Liver (tissue), 9 donors: ENCODE measurements around the gene MOB3C. TPM values are rescaled to one million over a fixed set of nuclear protein-coding genes. Genes with fewer than 3 reads are reported as not detected.

ENCODE experiments used
- DNase-seq: peaks from one replicate; pipeline ENCODE4 v3.0.0-alpha.2; 2017; ENCODE audit warnings: low spot score
- H3K27ac ChIP-seq, 2 donors: one replicate each; pipeline ENCODE4 v1.7.0; 2013; ENCODE audit warnings: inconsistent platforms in 2 of 2, low read length in 2 of 2, control low read depth in 1 of 2, low read depth in 1 of 2, mild to moderate bottlenecking in 1 of 2
- H3K27me3 ChIP-seq, 4 donors: one replicate each; pipeline versions ENCODE4 v1.6.1 to v1.7.0; 2013; ENCODE audit warnings: low read length in 3 of 4, inconsistent platforms in 1 of 4, mild to moderate bottlenecking in 1 of 4, moderate library complexity in 1 of 4; ENCODE audit not compliant: control insufficient read depth in 4 of 4, insufficient read depth in 4 of 4
- H3K36me3 ChIP-seq, 4 donors: one replicate each; pipeline versions ENCODE4 v1.6.1 to v1.7.0; 2013; ENCODE audit warnings: low read length in 3 of 4, mild to moderate bottlenecking in 3 of 4, low read depth in 1 of 4, moderate library complexity in 1 of 4; ENCODE audit not compliant: control insufficient read depth in 4 of 4, insufficient read depth in 3 of 4
- H3K4me1 ChIP-seq, 4 donors: one replicate each; pipeline versions ENCODE4 v1.6.1 to v1.7.0; 2013; ENCODE audit warnings: low read length in 3 of 4, mild to moderate bottlenecking in 3 of 4, moderate library complexity in 1 of 4; ENCODE audit not compliant: control insufficient read depth in 4 of 4, insufficient read depth in 4 of 4
- H3K4me3 ChIP-seq, 3 donors: one replicate each; pipeline versions ENCODE4 v1.6.1 to v1.7.0; 2013; ENCODE audit warnings: low read length in 3 of 3, control low read depth in 1 of 3, low read depth in 1 of 3, mild to moderate bottlenecking in 1 of 3
- H3K9ac ChIP-seq, 2 donors: one replicate each; pipeline ENCODE4 v1.7.0; 2013; ENCODE audit warnings: low read length in 2 of 2, mild to moderate bottlenecking in 2 of 2, moderate library complexity in 2 of 2, control low read depth in 1 of 2, low read depth in 1 of 2
- H3K9me3 ChIP-seq, 4 donors: one replicate each; pipeline versions ENCODE4 v1.6.1 to v1.7.0; 2013; ENCODE audit warnings: low read length in 3 of 4; ENCODE audit not compliant: control insufficient read depth in 4 of 4
- ATF3 ChIP-seq: IDR thresholded peaks from 2 replicates; pipeline ENCODE4 v1.6.1; 2016; ENCODE audit warnings: antibody characterized with exemption
- EGR1 ChIP-seq, 2 donors: IDR thresholded peaks; 2 replicates each; pipeline ENCODE4 v1.6.1; 2016 to 2018; ENCODE audit warnings: antibody characterized with exemption in 2 of 2, low read depth in 2 of 2
- FOXA1 ChIP-seq: IDR thresholded peaks from 2 replicates; pipeline ENCODE4 v1.6.1; 2016; ENCODE audit warnings: antibody characterized with exemption
- FOXA2 ChIP-seq: IDR thresholded peaks from 2 replicates; pipeline ENCODE4 v1.6.1; 2016; ENCODE audit warnings: antibody characterized with exemption
- GABPA ChIP-seq, 2 donors: IDR thresholded peaks in 1 of 2; conservative IDR thresholded peaks in 1 of 2; 2 replicates each; pipeline ENCODE4 v1.6.1; 2016; ENCODE audit warnings: antibody characterized with exemption in 2 of 2, mild to moderate bottlenecking in 1 of 2, moderate library complexity in 1 of 2
- HNF4A ChIP-seq, 2 donors: conservative IDR thresholded peaks; 2 replicates each; pipeline ENCODE4 v1.6.1; 2016; ENCODE audit warnings: antibody characterized with exemption in 2 of 2, mild to moderate bottlenecking in 2 of 2
- HNF4G ChIP-seq: IDR thresholded peaks from 2 replicates; pipeline ENCODE4 v1.6.1; 2016; ENCODE audit warnings: antibody characterized with exemption
- JUND ChIP-seq, 2 donors: IDR thresholded peaks; 2 replicates each; pipeline ENCODE4 v1.6.1; 2016; ENCODE audit warnings: antibody characterized with exemption in 2 of 2
- RAD21 ChIP-seq, 2 donors: IDR thresholded peaks; 2 replicates each; pipeline ENCODE4 v1.6.1; 2016; ENCODE audit warnings: antibody characterized with exemption in 2 of 2, mild to moderate bottlenecking in 2 of 2
- REST ChIP-seq: IDR thresholded peaks from 2 replicates; pipeline ENCODE4 v1.6.1; 2016; ENCODE audit warnings: antibody characterized with exemption, mild to moderate bottlenecking
- RXRA ChIP-seq, 2 donors: IDR thresholded peaks; 2 replicates each; pipeline ENCODE4 v1.6.1; 2017 to 2018; ENCODE audit warnings: antibody characterized with exemption in 2 of 2, mild to moderate bottlenecking in 1 of 2
- SP1 ChIP-seq: IDR thresholded peaks from 2 replicates; pipeline ENCODE4 v1.6.1; 2018; ENCODE audit warnings: antibody characterized with exemption, mild to moderate bottlenecking
- TAF1 ChIP-seq: conservative IDR thresholded peaks from 2 replicates; pipeline ENCODE4 v1.6.1; 2016; ENCODE audit warnings: antibody characterized with exemption, mild to moderate bottlenecking
- YY1 ChIP-seq: IDR thresholded peaks from 2 replicates; pipeline ENCODE4 v1.6.1; 2016; ENCODE audit warnings: antibody characterized with exemption, mild to moderate bottlenecking
- ZBTB33 ChIP-seq: IDR thresholded peaks from 2 replicates; pipeline ENCODE4 v1.6.1; 2016; ENCODE audit warnings: antibody characterized with exemption
- WGBS: extraction: QIAGEN DNeasy Blood & Tissue Kit; methylation state at CpG from one replicate; pipeline ENCODE4 v1.1.7; 2013; 5-methylcytosine and 5-hydroxymethylcytosine counted together
- polyA plus RNA-seq, 2 donors: library from polyadenylated mRNA; stranded (reverse) in 1 of 2; unstranded in 1 of 2; fragments of 200-250 nt in 1 of 2; fragments of >200 nt in 1 of 2; fragmentation: Nextera tagmentation in 1 of 2; extraction: Ambion mirVana in 1 of 2; gene quantifications; one replicate each; pipeline versions ENCODE4 v1.2.1 to v1.2.3, GENCODE V29; 2013 to 2015
- total RNA-seq, 2 donors: library from RNA; depleted of rRNA; stranded (reverse); fragments of >200 nt; gene quantifications; one replicate each; pipeline ENCODE4 v1.2.3, GENCODE V29; 2014
- TF ChIP-seq, protein P1 (sequence below): IDR thresholded peaks from 2 replicates; pipeline ENCODE4 v1.6.1; 2016; ENCODE audit warnings: antibody characterized with exemption
- donor health status: healthy.
- donor health status: healthy.
- donor health status: healthy.
- donor health status: healthy.
- donor health status: healthy.

Gene MOB3C
- total and polyA plus RNA-seq, 4 donors = 2.3 to 7.9 (median 5.4) TPM

GRCh38 chr1:46635205-46635604 is 18.6 kb upstream of the MOB3C start (continued):
- TF ChIP-seq REST (no peak), HNF4A (conservative IDR thresholded peaks at IDR 0.05) (no peak), RXRA (IDR thresholded peaks at IDR 0.05) (no peak), ATF3 (no peak), HNF4G (no peak), YY1 (no peak)

DNA sequence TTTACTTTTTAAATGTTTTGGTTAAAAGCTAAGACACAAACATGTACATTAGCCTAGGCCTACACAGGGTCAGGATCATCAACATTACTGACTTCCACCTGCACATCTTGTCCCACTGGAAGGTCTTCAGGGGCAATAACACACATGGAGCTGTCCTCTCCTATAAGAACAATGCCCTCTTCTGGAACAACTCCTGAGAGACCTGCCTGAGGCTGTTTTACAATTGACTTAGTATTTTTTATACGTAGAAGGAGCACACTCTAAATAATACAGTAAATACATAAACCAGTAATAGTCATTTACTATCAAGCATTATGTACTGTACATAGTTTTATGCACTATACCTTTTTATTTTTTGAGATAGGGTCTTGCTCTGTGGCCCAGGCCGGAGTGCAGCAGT is 14.1 kb upstream of the MOB3C start:
- no peaks in the 10 kb centered on the region for H3K27me3 ChIP-seq
- no peak overlapping the region for H3K27ac ChIP-seq
- H3K4me1 ChIP-seq = no peaks in the 10 kb centered on the region
- no peak for DNase-seq
- H3K36me3 ChIP-seq = peaks cover 0 to 39% (median 24%) of the 10 kb centered on the region in 4 donors
- no peak overlapping the region for H3K4me3 ChIP-seq
- H3K9ac ChIP-seq = no peak overlapping the region
- no peaks in the 10 kb centered on the region for H3K9me3 ChIP-seq
- TF ChIP-seq HNF4G = no peak
- TF ChIP-seq, protein P1, sequence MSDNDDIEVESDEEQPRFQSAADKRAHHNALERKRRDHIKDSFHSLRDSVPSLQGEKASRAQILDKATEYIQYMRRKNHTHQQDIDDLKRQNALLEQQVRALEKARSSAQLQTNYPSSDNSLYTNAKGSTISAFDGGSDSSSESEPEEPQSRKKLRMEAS = no peak
- TF ChIP-seq HNF4A (conservative IDR thresholded peaks at IDR 0.05) = no peak
- no peak for TF ChIP-seq EGR1 (IDR thresholded peaks at IDR 0.05; ENCODE audit: low read depth in 2 of 2)
- no peak for TF ChIP-seq JUND (IDR thresholded peaks at IDR 0.05)
- no peak for TF ChIP-seq TAF1
- TF ChIP-seq FOXA2 = no peak
- TF ChIP-seq RAD21 (IDR thresholded peaks at IDR 0.05) = no peak
- TF ChIP-seq YY1 = no peak
- no peak for TF ChIP-seq SP1
- no peak for TF ChIP-seq RXRA (IDR thresholded peaks at IDR 0.05)
- no peak for TF ChIP-seq GABPA (IDR thresholded peaks at IDR 0.05 in 1 of 2, conservative IDR thresholded peaks at IDR 0.05 in 1 of 2)
- no peak for TF ChIP-seq FOXA1
- no peak for TF ChIP-seq ATF3
- no peak for TF ChIP-seq ZBTB33
- WGBS = 93% methylated on average over 2 of the region's 2 CpGs
